HepG2 (cell line): ENCODE measurements around the gene WEE1. TPM values are rescaled to one million over a fixed set of nuclear protein-coding genes. Genes with fewer than 3 reads are reported as not detected.

ENCODE experiments used
- CENPX ChIP-seq: sonication (generic); formaldehyde crosslinking; IDR thresholded peaks from 2 replicates; pipeline ENCODE4 v1.9.0; 2021; ENCODE audit warnings: mild to moderate bottlenecking, missing genetic modification reagents, moderate library complexity
- FOXA3 ChIP-seq: IDR thresholded peaks from 2 replicates; pipeline ENCODE4 v1.6.1; 2016; ENCODE audit warnings: missing genetic modification reagents, missing compliant biosample characterization
- HCFC1 ChIP-seq: fragments of 150-350 bp; IDR thresholded peaks from 2 replicates; pipeline ENCODE4 v1.6.1; 2014; ENCODE audit warnings: low read depth, low read length
- HMG20A ChIP-seq: IDR thresholded peaks from 2 replicates; pipeline ENCODE4 v1.6.1; 2016; ENCODE audit warnings: borderline replicate concordance
- NFE2 ChIP-seq: sonication (generic); formaldehyde crosslinking; IDR thresholded peaks from 2 replicates; pipeline ENCODE4 v1.4.0; 2020; ENCODE audit warnings: missing genetic modification reagents
- RXRB ChIP-seq: IDR thresholded peaks from 2 replicates; pipeline ENCODE4 v1.6.1; 2016; ENCODE audit warnings: borderline replicate concordance, missing genetic modification reagents, missing compliant biosample characterization
- YEATS2 ChIP-seq: sonication (generic); formaldehyde crosslinking; IDR thresholded peaks from 2 replicates; pipeline ENCODE4 v1.4.0; 2020; ENCODE audit warnings: missing genetic modification reagents, borderline replicate concordance
- ZHX1 ChIP-seq: sonication (generic); formaldehyde crosslinking; IDR thresholded peaks from 2 replicates; pipeline ENCODE4 v1.8.1; 2022; ENCODE audit warnings: low read depth, mild to moderate bottlenecking, missing genetic modification reagents
- ZNF296 ChIP-seq: sonication (generic); formaldehyde crosslinking; conservative IDR thresholded peaks from 2 replicates; pipeline ENCODE4 v1.5.0; 2020; ENCODE audit warnings: mild to moderate bottlenecking, missing genetic modification reagents
- ZNF3 ChIP-seq: IDR thresholded peaks from 2 replicates; pipeline ENCODE4 v1.7.0; 2017; ENCODE audit warnings: inconsistent platforms
- ZNF460 ChIP-seq: sonication (generic); formaldehyde crosslinking; IDR thresholded peaks from 2 replicates; pipeline ENCODE4 v1.5.1; 2020; ENCODE audit warnings: missing genetic modification reagents, mild to moderate bottlenecking, borderline replicate concordance
- ZNF552 ChIP-seq: sonication (generic); formaldehyde crosslinking; IDR thresholded peaks from 2 replicates; pipeline ENCODE4 v1.9.0; 2022; ENCODE audit warnings: missing genetic modification reagents, mild to moderate bottlenecking, borderline replicate concordance
- ZNF644 ChIP-seq: IDR thresholded peaks from 2 replicates; pipeline ENCODE4 v1.6.1; 2016; ENCODE audit warnings: low read depth
- ZNF670 ChIP-seq: sonication (generic); formaldehyde crosslinking; IDR thresholded peaks from 2 replicates; pipeline ENCODE4 v1.8.0; 2022; ENCODE audit warnings: mild to moderate bottlenecking, missing genetic modification reagents, borderline replicate concordance
- ZNF672 ChIP-seq: sonication (generic); formaldehyde crosslinking; IDR thresholded peaks from 2 replicates; pipeline ENCODE4 v1.8.1; 2022; ENCODE audit warnings: missing genetic modification reagents
- ZNF788 ChIP-seq: sonication (generic); formaldehyde crosslinking; IDR thresholded peaks from 2 replicates; pipeline ENCODE4 v1.5.0; 2020; ENCODE audit warnings: mild to moderate bottlenecking, missing genetic modification reagents, borderline replicate concordance
- polyA plus RNA-seq, 8 experiments: library from polyadenylated mRNA; depleted of rRNA in 3 of 8; stranded (reverse) in 7 of 8; unstranded in 1 of 8; fragments of >200 nt; fragmentation: Illumina TruSeq in 4 of 8; extraction: Trizol in 4 of 8; gene quantifications; 2 replicates each; pipeline versions ENCODE4 v1.2.1 to v1.2.3, GENCODE V29; 2011 to 2016; ENCODE audit warnings: low read depth in 4 of 8, missing spikeins in 1 of 8, mixed read lengths in 1 of 8; ENCODE audit not compliant: insufficient read depth in 1 of 8
- total RNA-seq, 5 experiments: library from RNA; depleted of rRNA; stranded (reverse); fragments of >200 nt; fragmentation: Illumina TruSeq; extraction: Trizol; gene quantifications; 2 replicates each; pipeline ENCODE4 v1.2.3, GENCODE V29; 2016; ENCODE audit warnings: low read depth in 1 of 5
- TF ChIP-seq, protein P1 (sequence below): sonication (generic); formaldehyde crosslinking; IDR thresholded peaks from 2 replicates; pipeline ENCODE4 v1.4.0; 2020; ENCODE audit warnings: missing genetic modification reagents, borderline replicate concordance
- TF ChIP-seq, protein P2 (sequence below): sonication (generic); formaldehyde crosslinking; IDR thresholded peaks from 2 replicates; pipeline ENCODE4 v1.8.1; 2022; ENCODE audit warnings: mild to moderate bottlenecking, missing genetic modification reagents
- TF ChIP-seq, protein P3 (sequence below): sonication (generic); formaldehyde crosslinking; IDR thresholded peaks from 2 replicates; pipeline ENCODE4 v1.4.0; 2020; ENCODE audit warnings: missing genetic modification reagents

Gene WEE1
- total and polyA plus RNA-seq, 2 of the 13 experiments (the other 11 are each of a cell fraction or from before 2014, with no cell fraction given), result 31.4 to 63.7 TPM

DNA sequence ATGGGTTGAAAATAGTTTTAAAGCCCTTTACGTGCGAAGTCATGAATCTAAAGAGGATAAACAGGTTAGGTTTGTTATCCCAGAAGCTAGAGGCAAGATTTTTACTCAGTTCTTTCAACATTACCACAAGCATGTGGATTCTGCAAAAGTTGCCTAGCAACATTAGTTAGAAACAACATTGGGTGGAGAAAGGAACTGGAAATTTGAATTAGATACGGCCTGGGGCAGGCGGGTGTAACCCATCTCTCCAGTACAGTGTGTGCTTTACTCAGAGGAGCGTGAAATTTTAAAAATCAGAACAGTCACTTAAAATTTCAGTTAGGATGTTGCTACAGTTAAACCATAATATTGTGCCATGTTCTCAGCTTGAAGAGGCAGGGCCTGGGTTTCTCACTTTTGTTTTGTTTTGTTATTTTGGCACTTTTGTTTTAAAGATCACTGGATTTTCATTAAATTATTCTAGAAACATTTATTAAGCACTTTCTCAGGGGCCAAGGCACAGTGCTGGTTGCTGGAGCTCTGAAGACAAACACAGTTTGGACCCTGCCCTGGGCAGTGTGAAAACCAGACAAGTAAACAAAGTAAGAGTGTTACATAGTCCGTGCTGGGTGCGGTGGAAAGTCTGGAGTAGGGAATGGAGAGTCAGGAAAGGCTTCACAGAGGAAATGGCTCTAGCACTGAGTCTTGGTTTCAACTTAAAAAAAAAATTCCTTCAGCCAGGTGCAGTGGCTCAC, 4.4 kb upstream of the WEE1 start (continued):
- TF ChIP-seq RXRB (CRISPR knock-in tag) (peak; percentile 85), FOXA3 (CRISPR knock-in tag) (peak; percentile 97), ZNF644 (peak; percentile 25; the same call in 1 of the 2 replicates), NFE2 (CRISPR knock-in tag) (no peak), CENPX (CRISPR knock-in tag) (no peak), HMG20A (CRISPR knock-in tag) (peak; percentile 57), YEATS2 (CRISPR knock-in tag) (peak; percentile 64; the same call in 1 of the 2 replicates), HCFC1 (no peak), ZNF672 (CRISPR knock-in tag) (no peak), ZNF670 (CRISPR knock-in tag) (peak; percentile 71; the same call in 1 of the 2 replicates), ZHX1 (no peak), ZNF788 (CRISPR knock-in tag) (peak; percentile 84; the same call in 1 of the 2 replicates), ZNF296 (CRISPR knock-in tag) (no peak), ZNF552 (no peak), ZNF3 (CRISPR knock-in tag) (no peak), ZNF460 (CRISPR knock-in tag) (no peak)
- TF ChIP-seq, protein P1, sequence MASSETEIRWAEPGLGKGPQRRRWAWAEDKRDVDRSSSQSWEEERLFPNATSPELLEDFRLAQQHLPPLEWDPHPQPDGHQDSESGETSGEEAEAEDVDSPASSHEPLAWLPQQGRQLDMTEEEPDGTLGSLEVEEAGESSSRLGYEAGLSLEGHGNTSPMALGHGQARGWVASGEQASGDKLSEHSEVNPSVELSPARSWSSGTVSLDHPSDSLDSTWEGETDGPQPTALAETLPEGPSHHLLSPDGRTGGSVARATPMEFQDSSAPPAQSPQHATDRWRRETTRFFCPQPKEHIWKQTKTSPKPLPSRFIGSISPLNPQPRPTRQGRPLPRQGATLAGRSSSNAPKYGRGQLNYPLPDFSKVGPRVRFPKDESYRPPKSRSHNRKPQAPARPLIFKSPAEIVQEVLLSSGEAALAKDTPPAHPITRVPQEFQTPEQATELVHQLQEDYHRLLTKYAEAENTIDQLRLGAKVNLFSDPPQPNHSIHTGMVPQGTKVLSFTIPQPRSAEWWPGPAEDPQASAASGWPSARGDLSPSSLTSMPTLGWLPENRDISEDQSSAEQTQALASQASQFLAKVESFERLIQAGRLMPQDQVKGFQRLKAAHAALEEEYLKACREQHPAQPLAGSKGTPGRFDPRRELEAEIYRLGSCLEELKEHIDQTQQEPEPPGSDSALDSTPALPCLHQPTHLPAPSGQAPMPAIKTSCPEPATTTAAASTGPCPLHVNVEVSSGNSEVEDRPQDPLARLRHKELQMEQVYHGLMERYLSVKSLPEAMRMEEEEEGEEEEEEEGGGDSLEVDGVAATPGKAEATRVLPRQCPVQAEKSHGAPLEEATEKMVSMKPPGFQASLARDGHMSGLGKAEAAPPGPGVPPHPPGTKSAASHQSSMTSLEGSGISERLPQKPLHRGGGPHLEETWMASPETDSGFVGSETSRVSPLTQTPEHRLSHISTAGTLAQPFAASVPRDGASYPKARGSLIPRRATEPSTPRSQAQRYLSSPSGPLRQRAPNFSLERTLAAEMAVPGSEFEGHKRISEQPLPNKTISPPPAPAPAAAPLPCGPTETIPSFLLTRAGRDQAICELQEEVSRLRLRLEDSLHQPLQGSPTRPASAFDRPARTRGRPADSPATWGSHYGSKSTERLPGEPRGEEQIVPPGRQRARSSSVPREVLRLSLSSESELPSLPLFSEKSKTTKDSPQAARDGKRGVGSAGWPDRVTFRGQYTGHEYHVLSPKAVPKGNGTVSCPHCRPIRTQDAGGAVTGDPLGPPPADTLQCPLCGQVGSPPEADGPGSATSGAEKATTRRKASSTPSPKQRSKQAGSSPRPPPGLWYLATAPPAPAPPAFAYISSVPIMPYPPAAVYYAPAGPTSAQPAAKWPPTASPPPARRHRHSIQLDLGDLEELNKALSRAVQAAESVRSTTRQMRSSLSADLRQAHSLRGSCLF (CRISPR knock-in tag), result peak; percentile 27; the same call in 1 of the 2 replicates
- TF ChIP-seq, protein P2, sequence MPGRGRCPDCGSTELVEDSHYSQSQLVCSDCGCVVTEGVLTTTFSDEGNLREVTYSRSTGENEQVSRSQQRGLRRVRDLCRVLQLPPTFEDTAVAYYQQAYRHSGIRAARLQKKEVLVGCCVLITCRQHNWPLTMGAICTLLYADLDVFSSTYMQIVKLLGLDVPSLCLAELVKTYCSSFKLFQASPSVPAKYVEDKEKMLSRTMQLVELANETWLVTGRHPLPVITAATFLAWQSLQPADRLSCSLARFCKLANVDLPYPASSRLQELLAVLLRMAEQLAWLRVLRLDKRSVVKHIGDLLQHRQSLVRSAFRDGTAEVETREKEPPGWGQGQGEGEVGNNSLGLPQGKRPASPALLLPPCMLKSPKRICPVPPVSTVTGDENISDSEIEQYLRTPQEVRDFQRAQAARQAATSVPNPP, result peak; percentile 65; the same call in 1 of the 2 replicates
- TF ChIP-seq, protein P3, sequence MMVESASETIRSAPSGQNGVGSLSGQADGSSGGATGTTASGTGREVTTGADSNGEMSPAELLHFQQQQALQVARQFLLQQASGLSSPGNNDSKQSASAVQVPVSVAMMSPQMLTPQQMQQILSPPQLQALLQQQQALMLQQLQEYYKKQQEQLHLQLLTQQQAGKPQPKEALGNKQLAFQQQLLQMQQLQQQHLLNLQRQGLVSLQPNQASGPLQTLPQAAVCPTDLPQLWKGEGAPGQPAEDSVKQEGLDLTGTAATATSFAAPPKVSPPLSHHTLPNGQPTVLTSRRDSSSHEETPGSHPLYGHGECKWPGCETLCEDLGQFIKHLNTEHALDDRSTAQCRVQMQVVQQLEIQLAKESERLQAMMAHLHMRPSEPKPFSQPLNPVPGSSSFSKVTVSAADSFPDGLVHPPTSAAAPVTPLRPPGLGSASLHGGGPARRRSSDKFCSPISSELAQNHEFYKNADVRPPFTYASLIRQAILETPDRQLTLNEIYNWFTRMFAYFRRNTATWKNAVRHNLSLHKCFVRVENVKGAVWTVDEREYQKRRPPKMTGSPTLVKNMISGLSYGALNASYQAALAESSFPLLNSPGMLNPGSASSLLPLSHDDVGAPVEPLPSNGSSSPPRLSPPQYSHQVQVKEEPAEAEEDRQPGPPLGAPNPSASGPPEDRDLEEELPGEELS (CRISPR knock-in tag), result peak; percentile 97
